ENCODE results near the gene LRRN4CL.
"Not testable (repeated sequence)": the region's sequence is repeated elsewhere in the genome, so short reads cannot be mapped to it uniquely, and the experiment has no call there.

The LRRN4CL gene

DNA sequence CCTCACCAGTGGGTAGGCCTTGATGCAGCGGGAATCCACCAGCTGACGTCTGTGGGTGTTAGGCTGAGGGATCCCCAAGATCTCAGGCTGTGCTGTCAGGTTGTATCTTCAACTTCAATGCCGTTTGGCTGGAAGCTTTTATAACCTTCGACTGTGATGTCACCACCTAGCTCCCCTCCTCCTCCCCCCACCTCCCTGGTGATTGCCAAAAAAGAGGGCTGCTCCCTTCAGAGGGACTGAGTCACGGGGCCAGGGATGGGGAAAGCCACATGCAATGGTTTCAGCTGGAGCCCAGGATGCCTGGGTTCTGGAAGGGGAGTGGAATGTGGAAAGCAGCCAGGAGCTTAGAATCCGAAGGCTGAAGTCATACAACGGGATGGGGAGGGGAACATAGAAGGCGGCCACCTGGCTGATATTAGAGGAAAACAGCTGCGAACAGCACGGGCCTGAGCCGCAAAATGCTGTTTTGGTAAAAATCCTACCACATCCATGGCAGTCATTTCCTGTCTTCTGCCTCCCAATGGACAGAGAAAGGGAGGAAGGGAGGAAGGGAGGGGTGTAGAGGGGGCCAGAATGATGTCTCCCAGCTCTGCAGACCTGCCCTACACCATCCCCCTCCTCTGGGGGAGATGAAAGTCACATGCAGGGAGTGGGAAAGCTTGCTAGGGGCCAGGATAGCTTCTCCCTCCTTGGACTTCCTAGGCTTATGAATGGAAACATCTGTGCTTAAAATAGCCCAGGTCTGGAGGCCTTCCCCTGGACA, at the start of gene LRRN4CL:
LRRN4CL (minus strand) TSS at position 110 of the 763 bp plus-strand sequence. CDS start 1,022 bp downstream, outside the sequence.
- no peak for DNase-seq

DNA sequence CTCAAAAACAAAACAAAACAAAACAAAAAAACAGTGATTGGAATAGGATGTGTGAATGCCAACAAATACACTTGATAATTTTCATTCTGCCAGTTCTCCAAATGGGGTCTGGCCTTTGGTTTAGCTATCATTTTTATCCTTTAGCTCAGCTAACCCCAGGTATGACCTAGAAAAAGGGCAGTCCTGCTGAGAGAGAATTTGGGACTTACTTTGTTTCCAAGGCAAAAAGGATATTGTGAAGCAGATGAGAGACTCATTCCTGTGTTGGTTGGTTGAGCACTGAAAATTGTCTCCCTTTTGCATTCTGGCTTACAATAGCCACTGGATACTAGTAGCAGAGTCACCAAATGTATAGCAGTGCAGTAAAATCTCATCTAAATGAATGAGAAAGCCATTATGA, 47.9 kb upstream of the LRRN4CL start:
- no peak for DNase-seq

DNA sequence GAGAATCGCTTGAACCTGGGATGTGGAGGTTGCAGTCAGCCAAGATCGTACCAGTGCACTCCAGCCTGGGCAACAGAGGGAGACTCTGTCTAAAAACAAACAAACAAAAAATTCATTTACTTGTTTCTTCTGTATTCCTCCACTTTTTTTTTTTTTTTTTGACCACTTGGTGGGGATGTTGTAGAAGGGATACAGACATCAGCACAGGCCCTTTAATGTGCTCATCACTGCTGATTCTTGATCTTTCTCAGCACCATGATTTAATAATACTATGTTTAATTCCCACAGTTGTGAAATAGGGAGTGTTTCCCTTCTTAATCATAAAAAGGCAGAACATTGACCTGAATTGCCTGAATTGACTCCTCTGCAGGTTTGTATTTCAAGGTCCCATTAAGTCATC, 43.5 kb upstream of the LRRN4CL start:
- no peak for DNase-seq

DNA sequence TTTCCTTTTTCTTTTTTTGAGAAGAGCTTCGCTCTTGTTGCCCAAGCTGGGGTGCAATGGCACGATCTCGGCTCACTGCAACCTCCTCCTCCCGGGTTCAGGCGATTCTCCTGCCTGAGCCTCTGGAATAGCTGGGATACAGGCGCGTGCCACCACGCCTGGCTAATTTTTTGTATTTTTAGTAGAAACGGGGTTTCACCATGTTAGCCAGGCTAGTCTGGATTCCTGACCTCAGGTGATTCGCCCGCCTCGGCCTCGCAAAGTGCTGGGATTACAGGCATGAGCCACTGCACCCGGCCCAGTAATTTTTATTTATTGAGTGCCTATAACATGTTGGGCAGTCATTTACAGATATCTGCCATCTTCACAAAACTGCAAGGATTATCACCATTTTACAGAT, 40.7 kb upstream of the LRRN4CL start:
- DNase-seq: not testable (repeated sequence)

DNA sequence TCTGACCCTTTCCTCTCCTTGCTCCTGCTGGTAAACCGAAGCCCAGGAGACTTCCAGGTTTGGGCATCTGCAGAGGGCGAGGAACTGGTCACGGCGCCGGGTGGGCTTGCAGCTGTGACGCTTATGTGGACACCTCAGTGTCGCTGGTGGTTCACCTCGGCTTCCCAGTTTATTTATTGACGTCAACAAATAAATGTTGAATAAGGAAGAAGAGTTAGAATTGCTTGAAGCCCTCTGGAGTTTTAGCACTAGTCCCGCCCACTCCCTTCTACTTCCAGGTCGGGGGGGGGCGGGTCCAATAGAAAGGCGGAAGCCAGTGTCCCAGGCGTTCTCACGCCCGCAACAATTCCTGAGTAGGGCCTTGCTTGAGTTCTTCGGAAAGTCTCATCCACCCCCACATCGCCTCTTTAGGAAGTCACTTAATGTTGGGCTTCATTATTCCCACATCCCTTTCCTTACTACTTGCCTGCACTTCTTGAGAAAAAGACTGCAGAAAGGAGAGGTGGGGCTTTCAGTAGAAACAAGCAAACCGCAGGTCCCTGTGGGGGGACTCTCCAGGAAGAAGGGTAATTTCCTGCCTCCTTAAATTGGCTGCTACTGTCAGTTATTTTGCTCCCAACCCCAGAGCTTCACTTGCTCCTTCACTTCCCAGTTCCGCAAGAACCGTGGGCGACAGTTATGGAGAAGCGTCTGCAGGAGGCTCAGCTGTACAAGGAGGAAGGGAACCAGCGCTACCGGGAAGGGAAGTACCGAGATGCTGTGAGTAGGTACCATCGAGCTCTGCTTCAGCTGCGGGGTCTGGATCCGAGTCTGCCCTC, 39.0 kb upstream of the LRRN4CL start, which contains the start of gene TTC9C:
TTC9C (plus strand) TSS at position 316 of the 818 bp plus-strand sequence; CDS start at position 679, 363 bp downstream.
- DNase-seq: peak; percentile 84

DNA sequence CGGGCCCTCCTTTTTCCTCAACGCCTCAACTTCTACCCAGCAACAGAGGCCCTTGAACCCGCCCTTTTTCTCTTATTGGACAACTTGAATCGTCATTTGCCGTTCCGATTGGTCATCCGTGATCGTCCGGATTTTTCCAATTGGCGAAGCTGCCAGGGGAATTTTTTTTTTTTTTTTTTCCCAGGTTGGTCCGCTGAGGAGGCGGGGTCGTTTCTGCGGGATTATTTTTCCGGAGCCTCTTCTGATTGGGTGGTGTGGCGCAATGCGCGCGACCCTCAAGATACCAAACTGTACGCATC, 38.5 kb upstream of the LRRN4CL start:
- peak; percentile 97 for DNase-seq

DNA sequence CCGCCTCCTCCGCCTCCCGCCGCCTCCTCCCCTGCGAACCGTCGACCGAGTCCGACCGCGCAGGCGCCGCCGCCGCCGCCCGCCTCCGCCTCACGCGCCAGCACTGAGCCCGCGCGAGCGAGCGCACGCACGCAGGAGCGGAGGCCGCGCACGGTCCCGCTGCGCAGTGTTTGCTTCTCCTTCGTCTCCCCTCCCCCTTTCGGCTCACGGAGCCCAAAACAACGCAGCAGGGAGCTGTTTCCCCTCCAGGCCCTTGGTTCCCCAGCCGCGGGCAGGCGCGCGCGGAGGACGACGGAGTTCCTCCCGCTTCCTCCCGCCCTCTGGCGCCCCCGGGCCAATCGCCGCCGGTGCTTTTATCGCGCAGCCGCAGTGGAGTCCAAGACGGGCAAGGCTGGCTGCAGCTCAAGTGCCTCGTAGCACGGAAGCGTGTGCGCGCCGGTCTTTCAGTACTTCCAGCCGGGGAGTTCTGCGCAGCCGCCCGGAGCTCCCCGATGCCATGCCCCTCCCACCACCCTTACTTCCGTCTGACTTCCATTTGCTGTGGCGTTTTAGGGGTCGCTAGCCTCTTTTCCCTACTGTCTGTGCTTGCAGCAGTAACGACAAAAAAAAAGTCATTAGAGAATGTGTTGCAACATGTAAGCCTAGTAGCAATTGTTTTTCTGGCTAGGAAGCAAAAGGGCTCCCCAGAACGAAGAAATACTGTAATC, 38.0 kb upstream of the LRRN4CL start, which contains the start of gene HNRNPUL2:
HNRNPUL2 (minus strand) TSS at position 293 of the 707 bp plus-strand sequence. CDS start 301 bp downstream, outside the sequence.
- peak; percentile 99 for DNase-seq

DNA sequence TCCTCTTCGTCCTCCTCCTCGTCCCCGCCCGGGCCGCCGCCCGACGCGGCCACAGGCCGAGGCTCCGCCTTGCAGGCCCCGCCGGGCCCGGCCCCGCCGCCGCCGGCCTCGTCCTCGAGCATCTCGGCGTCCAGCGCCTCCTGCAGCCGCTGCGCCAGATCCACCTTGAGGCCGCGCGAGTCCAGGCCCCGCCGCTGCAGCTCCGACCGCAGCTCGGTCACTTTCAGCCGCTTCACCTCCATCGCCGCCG, 37.5 kb upstream of the LRRN4CL start:
- DNase-seq: no peak

DNA sequence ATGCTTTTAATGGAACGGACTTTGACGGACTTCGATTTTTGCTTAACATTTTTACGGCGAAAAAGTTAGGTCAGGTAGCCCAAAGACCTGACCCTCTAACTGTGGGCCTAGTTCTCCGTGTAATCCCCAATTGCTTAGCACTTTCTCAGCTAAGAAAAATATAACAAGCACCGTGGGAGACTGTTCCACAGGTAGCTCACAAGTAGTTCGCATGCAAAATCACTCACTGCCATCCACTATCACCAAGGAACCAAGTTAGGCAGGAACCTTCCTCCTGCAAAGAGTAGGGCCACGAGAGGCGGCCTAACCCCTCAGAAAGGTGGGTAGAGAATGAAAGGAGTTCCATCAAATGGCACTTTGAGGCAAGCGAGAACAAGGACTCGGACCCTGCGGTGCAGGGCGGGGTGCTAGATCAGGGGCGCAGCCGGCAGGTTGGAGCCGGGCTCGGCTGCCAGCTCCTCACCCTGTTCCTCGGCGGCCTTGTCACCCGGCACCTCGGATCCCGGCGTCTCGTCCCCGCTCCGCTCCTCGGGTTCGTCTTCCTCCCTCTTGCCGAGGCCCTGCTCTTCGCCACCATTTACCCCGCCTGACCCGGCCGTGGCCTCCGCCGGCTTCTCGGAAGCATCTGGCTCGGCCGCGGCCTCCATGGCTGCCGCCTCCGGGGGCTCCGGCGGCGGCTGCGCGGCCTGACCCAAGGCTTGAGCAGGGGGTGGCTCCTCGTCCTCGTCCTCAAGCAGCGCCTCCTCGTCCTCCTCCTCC, 37.0 kb upstream of the LRRN4CL start:
- DNase-seq: no peak

DNA sequence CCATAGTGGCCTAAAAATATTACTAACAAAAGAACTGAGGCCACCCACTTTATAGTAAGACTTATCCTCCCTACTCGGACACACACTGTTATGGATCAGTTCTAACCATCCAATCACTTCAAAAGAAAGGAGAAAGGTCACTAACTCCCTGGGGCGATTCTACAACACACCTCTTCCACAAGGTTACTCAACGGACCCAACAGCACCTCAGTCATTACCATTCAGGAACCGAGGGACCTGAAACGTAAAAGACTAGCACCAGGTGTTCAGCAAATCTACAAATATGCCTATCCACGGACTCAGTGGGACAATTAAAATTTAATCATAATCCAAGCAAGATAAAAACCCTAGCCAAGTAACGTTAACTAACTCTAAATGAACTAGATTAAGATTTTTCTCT, 36.3 kb upstream of the LRRN4CL start:
- DNase-seq: no peak

DNA sequence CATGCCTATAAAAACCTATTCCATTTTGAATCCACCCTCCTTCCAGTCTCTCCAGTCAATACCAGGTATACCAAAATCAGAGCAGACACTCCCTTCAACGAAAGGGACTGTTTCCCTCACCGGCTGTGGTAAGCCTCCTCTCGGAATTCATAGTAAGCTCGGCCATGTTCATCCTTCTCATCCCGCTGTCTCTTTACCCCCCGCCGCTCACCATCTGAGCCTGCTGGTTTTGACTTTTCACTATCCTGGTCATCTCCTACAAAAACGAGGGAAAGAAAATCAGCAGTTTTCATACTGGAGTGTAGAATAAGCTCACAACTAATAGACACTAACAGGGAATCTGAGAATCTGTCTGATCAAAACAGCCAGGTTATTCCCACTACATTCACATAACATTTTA, 34.8 kb upstream of the LRRN4CL start:
- no peak for DNase-seq

DNA sequence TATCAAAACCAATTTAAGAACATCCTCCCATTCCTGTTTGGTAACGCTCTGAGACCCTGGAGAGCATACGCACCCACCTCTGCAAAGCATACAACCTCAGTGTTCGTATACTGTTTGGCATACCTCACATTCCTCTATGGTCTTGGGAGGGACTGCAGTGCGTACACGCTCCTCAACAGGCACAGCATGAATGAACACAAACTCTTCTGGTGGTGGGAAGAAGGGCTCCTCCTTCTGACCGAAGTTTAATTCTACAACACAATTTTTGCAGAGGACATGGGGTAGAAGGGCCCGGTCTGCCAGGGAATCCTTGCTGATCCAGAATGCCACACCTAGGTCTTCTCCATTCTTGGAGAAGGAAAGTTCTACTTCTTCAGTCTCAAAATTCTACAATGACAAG, 32.7 kb upstream of the LRRN4CL start:
- DNase-seq: no peak

DNA sequence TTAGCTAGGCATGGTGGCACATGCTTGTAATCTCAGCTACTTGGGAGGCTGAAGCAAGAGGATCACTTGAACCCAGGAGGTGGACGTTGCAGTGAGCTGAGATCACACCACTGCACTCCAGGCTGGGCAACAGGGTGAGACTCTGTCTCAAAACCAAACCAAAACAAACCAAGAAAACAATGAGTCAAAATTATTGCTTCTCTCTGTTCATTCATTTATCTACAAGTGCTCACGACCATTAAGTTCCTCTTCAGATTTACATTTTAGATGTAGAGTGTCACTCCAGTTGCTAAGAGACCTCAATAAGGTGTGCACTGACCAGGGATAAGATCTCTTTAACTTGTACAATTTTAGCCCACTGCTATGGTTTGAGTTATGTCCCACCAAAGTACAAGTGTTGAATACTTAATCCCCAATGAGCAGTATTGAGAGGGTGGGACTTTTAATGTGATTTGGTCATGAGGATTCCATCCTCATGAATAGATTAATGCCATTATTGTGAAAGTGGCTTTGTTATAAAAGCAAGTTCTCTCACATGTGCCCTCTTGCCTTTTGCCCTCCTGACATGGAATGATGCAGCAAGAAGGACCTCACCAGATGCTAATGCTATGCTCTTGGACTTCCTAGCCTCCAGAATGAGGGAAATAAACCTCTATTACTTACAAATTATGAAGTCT, 30.1 kb upstream of the LRRN4CL start:
- DNase-seq: no peak

DNA sequence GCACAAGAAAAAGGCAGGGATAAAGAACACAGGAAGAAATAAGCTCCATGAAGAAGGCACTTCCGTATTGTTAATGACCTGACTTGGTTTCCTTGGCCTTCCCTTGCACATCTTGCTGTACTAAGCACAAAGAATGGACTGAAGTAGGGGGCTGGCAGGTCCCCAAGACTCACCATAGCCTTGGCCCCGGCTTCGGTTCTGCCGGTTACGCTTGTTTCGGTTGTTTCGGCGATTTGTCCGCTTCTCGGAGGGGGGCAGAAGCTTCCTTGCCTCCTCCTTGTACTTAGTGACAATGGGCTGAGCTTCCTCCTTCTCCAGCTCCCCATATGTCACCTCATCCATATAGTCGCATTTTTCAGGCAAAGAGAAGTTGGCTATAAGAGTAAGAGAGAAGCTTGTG, 27.5 kb upstream of the LRRN4CL start:
- DNase-seq: no peak

DNA sequence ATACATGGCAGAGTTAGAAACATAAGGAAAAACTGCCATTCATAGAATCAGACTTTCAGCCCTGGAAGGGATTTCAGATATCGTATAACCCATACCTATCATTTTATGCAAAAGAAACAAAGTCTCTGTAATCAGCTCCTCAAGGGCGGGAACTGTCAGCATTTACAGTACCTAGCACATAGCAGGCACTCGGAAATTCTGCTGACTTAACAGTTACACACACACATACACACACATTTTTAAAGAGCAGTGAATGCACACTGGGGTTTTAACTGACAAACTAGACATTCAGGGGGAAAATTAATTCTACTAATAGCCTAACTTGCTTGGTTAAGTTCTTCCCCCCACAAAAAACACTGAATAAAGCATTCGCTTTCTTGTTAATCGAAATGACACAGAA, 26.9 kb upstream of the LRRN4CL start:
- DNase-seq: no peak

DNA sequence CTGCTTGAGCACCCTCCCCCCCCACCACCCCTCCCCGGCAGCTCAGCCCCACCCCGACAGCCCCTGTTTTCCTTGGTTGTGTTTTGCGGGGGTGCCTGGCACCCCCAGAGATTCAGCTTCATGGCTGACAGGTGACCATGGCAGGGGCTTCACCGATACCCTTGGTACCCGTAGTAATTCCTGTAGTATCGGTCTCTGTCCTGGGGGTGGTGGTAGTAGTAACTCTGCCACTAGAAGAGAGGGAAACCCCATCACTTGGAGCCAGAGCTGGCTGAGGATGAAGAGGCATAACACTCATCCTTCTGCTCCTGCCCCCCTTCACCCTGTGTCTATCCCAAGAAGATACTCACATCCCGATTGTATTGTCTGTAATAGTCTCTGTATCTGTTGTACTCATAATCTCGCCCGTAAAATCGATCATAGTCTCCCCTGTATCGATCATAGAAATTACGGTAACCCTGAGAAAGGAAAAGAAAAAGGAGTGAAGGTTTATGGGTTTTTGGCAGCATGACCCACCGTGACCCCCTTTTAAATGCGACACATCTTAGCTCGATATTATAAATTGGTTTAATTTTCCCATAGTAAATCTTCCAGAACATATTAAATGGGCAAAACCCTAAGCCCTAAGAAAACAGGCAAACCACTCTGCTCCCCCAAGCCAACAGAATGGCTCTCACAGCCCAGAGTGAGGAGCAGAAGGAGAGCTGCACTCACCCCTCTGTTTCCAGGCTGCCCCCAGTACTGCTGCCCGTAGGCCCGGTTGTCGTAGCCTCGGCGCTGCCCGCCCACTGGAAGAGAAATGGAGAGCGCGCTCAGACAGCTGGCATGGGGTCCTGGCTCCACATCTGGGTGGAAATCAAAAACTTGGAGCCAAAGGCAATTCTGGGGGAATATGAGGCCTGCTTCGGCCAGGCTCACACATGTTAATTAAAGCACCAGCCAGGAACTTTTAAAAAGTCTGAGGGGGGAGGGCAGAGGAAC, 26.1 kb upstream of the LRRN4CL start:
- DNase-seq: no peak

DNA sequence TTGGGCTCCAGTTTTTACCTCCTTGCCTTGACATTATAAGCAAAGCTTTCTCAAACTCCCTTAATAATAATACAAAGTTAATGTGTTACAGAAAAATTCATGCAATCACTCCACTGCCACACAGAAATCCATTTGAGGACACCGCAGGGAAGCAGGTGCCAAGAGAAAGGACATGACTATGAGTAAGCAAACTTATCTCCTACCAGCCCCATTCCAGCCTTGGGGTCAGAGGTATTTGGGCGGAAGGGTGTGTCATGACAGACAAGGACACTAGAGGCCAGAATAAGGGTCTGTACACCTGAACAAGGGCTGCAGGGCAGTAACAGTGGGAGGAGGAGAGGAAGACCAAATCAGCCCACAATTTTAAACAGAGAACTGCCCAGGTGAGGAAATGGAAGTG, 24.0 kb upstream of the LRRN4CL start:
- DNase-seq: no peak

DNA sequence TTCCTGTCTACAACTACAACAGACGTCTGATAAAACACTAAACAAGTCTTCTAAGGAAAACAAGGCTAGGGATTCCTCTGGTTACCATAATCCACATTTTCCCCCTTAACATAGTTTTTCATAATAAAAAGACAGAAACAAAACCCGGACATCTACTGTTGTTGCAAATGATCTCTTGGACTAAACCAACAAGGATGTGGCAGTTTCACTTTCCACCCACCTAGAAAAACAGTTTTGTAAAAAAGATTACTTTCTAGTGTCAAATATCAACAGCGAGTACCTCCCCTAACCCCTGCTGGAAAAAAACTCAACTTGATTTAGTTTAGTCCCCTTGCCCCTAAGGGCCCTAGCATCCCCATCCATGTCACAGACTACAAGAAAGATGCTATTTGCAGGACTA, 23.5 kb upstream of the LRRN4CL start:
- peak; percentile 38 for DNase-seq

DNA sequence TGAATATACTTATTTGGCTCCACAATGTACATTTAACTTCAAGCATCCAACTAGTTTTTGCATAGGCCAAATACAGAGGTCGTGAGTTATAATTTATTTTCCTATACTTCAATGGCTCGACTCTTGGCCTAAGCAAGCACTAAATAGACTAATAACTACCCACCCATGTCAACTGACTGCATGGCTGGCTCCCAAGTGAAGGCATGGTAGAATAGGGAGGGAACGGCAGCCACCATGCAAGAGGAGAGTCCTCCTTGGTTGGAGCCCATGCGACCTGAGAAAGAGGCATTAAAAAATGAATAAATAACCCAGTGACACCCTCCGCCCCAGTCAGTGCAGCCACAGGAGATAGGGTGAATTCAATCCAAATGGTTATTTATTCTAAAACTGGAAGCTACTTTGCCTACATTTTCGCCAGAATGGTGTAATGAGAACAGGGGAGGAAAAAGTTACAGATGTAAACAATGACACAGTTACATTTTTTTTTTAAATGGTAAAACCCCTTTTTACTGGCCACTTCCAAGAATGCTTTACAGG, 23.0 kb upstream of the LRRN4CL start:
- no peak for DNase-seq

DNA sequence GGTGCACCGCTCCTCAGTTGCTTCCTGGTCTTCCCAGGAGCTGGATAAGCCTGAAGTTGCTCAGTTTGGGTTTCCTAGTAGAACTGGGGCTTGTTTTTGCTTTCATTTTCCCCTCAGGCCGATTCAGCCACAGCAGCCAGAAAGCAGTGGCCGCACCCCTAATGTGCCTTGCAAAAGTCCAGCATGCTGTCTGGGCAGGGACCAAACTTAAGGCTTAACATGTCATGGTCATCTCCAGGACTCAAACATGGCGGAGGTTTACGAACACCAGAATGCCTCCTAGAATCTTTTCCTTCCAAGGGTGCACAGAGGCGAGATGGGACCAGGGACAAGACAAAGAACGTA, 20.6 kb upstream of the LRRN4CL start:
- no peak for DNase-seq
